ENCODE results near the gene PTK7.
A peak's percentile ranks its signal among the peaks of the same experiment; 100 is the strongest.
"Not testable (repeated sequence)": the region's sequence is repeated elsewhere in the genome, so short reads cannot be mapped to it uniquely, and the experiment has no call there.

The PTK7 gene

GRCh38 chr6:43120101-43120763 lies 44.1 kb downstream of the PTK7 start:
- no peak for DNase-seq

DNA sequence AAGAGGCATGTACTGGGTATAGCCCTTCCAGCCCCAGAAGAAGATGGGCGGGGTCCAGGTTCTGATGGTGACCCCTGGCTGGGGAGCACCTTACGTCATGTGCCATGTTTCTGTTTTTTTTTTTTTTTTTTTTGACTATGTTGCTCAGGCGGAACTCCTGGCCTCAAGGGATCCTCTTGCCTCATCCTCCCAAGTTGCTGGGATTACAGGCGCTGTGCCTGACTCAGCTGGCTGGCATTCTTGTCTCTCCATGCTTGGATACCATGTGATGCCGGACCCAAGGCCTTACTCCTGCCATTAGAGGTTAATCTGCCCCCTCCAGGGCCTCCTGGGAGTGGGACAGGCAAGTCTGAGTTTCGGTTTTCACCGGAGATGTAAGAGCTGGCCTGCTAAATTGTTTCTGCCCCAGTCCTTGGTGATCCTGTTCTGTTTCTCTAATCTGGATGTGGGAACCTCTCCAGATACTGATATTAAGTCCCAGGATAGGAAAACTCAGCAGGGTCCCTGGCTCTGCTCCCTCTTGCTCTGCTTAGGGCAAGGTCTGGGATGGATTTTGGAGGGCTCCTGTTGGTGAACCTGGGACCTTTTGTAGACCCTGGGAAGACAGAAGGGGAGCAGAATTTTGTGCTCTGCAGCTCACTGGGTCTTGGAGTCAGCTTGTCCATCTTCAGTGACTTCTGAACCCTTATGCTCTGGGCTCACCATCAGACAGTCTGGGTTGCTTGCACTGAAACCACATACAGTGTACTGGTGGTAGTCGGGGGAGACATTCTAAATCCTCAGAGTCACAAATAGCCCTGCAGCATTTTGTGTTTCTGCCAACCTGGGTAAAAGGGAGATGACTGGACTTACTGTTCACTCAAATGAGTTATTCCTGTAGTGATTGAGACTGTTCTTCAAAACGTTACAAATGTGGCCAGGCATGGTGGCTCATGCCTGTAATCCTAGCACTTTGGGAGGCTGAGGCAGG lies 45.1 kb downstream of the PTK7 start:
- DNase-seq, result no peak

- no peak for DNase-seq
Measured at GRCh38 chr6:43122146-43122545, 46.0 kb downstream of the PTK7 start.

DNA sequence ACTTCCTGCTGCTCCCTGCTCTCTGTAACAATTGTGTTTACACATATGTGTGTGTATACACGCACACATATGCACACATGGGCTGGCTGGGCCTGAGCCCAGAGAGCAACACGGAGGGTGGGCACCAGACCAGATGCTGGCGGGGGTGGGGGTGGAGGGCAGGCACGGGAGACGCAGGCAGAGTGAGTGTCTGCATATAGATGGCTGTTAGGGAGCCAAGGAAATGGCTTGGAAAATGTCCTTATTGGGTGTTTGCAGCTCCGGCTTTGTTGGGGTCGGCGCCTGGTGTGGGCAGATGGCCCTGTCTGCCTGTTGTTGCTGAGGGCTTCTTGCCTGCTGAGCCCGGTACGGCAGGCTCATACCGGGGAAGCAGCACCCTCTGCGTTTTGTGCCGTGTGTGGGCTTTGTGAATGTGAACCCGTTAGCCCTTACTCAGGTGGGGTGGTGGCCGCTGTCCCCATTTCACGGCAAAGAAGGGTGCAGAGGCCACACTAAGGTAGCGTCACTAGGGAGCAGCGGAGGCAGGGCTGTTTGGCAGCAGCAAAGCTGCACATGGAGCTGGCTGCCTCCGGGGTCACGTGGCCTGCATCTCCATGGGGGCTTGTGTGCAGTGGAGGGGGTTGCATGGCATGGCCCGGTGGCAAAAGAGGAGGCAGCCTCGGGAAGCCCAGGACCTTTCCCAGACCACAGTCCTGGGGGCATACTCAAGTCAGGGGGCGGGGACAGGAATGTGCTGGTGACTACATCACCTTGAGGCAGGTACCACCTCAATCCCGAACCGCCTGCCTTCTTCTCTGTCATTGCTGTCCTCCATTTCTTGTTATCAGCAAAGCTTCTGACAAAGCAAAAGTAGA lies 47.6 kb downstream of the PTK7 start:
- peak; percentile 75 for DNase-seq

DNA sequence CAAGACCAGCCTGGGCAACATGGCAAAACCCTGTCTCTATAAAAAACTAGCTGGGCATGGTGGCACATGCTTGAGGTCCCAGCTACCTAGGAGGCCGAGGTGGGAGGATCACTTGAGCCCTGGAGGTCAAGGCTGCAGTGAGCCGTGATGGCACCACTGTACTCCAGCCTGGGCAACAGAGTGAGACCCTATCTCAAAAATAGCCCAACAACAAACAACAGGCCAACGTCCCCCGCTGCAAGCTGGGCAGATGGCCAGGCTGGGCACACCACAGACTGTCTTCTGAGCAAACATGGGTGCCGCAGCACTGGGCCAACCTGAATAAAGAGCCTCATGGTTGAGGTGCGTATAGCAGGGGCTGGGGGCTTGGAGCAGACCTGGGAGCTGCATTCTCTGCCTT lies 48.4 kb downstream of the PTK7 start:
- no peak for DNase-seq

DNA sequence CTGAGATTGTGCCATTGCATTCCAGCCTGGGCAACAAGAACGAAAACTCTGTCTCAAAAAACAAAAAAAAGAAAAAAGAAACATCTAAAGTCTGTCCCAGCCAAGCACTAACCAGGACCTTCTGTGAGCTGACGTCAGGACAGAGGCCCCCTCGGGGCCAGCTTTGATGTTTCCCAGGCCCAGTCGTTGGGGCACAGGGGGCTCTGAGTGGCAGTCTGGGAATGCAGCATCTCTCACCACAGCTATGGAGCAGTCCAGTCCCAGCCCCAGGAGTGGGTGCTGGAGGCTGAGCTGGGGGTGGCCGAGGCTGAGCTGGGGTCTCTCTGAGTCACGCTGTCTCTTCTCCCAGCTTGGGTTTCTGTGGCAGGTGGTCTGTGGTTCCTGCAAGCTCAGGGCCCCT lies 49.0 kb downstream of the PTK7 start:
- no peak for DNase-seq

GRCh38 chr6:43125555-43125954 lies 49.4 kb downstream of the PTK7 start:
- DNase-seq, result no peak

DNA sequence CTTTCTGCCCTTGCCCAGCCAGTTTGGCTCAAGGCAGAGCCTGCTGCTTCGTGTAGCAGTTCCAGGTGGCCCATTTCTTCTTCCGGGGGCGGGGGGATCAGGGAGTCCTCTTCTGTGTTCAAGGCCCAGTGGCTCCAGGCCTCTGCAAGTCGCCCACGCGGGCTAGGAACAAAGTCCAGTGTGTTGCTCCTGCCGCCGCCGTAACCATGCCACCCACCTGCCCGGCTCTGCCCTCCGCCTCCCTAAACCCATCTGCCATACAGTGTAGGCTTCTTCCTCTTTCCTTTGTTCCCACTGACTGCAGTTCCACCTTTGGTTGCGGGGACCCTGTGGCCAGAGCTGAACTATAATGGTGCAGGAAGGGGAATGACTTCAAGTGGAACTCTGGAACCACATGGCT lies 51.1 kb downstream of the PTK7 start:
- DNase-seq, result no peak

DNA sequence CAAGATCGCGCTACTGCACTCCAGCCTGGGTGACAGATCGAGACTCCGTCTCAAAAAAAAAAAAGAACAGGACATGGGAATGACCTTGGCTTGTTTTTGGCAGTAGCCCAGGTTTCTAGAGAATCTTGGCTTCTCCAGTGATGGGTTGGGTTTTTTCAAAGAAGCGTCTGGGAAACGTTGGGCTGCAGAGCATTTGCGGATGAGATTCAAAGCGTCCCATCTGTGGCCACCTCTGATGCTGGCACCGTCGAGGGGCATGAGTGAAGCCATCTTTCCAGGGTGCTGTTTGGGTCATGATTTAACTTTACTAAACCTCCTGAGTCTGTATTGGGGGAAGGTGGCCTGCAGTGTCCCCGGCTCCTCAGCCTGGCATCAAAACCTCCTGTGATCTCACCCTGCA lies 51.8 kb downstream of the PTK7 start:
- no peak for DNase-seq

- no peak for DNase-seq
Measured at GRCh38 chr6:43128926-43129325, 52.8 kb downstream of the PTK7 start.

DNA sequence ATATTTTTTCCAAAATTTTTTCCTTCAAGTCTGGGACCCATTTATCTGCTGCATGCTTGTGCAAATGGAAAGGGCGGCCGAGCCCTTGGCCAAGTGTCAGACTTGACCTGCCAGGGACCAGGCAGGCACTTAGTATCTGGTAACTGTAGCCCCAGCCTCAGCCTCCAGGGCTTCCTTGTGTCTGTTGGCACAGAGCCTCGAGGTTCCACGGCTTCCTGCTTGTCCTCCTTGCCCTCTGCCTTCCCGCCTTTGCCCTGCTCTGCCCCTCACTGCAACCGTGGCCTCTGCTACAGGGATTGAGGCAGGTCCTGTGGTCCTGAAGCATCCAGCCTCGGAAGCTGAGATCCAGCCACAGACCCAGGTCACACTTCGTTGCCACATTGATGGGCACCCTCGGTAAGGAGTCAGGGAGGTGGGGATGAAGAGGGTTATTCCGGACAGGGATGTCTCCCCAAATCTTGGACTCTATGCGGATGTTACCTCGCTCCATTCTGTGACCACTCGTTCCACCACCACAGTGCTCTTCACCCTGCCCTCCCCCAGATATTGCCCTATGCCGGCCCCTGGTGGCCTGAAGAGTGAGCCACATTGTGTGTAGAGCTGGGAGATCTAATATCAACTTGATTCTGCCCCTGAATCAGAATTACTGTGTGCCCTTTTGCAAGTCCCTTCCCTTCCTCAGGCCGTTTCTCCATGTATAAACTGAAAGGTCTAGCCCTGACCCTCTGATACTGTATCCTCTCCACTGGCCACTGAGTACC lies 53.5 kb downstream of the PTK7 start:
- DNase-seq, result no peak

DNA sequence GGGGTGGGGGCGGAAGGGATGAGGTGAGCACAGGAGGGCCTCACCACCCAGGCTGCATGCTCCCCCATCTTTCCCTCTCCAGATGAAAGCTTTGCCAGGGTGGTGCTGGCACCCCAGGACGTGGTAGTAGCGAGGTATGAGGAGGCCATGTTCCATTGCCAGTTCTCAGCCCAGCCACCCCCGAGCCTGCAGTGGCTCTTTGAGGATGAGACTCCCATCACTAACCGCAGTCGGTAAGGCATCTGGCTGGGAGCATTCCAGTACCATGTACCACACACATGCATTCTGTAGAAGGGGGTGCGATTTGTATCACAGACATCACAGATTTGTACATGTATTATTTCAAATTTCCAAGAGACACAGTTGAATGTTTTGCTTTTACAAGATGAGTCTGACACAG lies 54.3 kb downstream of the PTK7 start:
- DNase-seq, result no peak

- DNase-seq, result not testable (repeated sequence)
Measured at GRCh38 chr6:43131379-43131778, 55.3 kb downstream of the PTK7 start.

DNA sequence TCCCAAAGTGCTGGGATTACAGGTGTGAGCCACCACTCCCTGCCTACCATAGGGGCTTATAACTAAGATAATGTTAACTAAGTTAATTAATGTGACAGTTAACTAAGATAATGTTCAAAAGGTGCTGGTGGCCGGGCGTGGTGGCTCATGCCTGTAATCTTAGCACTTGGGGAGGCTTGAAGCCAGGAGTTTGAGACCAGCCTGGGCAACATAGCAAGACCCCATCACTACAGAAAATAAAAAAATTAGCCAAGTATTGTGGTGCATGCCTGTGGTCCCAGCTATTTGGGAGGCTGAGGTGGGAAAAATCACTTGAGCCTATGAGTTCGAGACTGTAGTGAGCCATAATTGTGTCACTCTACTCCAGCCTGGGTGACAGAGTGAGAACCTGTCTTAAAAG lies 62.2 kb downstream of the PTK7 start:
- no peak for DNase-seq

DNA sequence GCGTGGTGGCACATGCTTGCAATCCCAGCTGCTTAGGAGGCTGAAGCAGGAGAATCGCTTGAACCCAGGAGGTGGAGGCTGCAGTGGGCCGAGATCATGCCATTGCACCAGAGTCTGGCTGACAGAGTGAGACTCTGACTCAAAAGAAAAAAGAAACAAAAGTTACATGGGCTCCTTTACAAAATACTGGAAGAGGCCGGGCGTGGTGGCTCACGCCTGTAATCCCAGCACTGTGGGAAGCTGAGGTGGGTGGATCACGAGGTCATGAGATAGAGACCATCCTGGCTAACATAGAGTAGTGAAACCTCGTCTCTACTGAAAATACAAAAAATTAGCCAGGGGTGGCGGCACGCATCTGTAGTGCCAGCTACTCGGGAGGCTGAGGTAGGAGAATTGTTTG lies 63.9 kb downstream of the PTK7 start:
- DNase-seq, result not testable (repeated sequence)

DNA sequence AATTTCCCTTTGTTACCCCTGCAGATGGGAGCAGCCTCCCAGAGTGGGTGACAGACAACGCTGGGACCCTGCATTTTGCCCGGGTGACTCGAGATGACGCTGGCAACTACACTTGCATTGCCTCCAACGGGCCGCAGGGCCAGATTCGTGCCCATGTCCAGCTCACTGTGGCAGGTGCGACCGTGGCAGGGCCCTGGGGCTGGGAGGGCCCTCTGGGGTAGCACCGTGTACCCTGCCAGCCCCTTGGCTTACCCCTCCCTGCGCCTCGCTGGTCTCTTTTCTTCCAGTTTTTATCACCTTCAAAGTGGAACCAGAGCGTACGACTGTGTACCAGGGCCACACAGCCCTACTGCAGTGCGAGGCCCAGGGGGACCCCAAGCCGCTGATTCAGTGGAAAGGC lies 65.5 kb downstream of the PTK7 start:
- no peak for DNase-seq

- no peak for DNase-seq
Measured at GRCh38 chr6:43142101-43142500, 66.0 kb downstream of the PTK7 start.

DNA sequence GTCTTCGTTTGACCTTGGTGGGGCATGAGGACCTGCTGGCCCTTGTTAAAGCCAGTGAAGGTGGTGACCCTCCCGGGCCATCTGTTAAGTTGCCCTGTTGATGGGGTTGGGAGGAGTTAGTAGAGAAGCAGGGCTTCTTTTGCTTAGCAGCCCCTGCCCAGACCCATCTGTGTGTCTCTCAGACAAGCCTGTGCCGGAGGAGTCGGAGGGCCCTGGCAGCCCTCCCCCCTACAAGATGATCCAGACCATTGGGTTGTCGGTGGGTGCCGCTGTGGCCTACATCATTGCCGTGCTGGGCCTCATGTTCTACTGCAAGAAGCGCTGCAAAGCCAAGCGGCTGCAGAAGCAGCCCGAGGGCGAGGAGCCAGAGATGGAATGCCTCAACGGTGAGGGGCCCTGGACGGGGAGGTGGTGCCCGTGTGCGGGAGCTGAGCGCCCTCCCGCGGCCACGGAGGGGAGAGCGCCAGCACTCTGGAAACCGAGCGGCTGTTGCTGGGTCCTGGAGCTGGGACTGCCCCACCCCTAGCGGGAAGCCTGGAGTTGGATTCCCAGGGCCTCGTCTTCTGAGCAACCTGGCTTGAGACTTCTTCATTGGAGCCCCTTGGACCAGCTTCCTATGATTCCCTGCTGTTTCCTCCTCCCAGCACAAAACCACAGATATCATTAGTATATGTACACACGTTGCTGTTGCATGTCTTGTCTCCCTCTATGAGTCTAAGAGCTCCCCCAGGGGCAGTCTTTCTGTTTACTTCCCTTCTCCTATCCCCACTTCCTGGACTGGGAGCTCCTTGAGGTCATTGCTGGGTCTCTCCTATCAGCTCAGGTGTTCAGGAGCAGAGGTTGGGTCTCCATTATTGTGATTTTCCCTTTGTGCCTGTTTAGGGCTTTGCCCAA lies 67.4 kb downstream of the PTK7 start:
- DNase-seq, result peak; percentile 38

- no peak for DNase-seq
Measured at GRCh38 chr6:43144879-43145278, 68.8 kb downstream of the PTK7 start.

DNA sequence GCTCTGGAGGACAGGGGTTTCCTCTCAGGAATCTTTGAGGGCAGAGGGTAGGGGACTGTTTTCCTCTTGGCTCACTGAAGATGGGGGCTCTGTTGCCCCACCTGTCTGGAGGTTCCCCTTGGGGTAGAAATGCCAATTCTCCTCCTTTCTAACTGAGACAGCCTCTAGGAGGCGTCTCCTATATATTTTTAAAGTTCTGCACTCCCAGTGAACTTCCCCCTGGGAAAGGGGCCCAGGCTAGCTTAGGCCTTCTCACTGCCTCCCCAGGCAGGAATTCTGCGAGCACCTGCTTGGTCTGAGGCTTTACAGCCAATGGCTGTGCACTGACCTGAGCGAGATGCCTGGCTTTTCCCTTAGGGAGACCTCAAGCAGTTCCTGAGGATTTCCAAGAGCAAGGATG lies 70.1 kb downstream of the PTK7 start:
- DNase-seq, result no peak
